Esophagus squamous epithelium (tissue), 5 donors: ENCODE measurements around the gene KCNJ9. TPM values are rescaled to one million over a fixed set of nuclear protein-coding genes. Genes with fewer than 3 reads are reported as not detected.

Source experiments
- DNase-seq: peaks from one replicate; lab custom pipeline; 2025; lab: John Stamatoyannopoulos, UW
- H3K27ac ChIP-seq, 4 donors: fragments of 200-600 bp; sonication (generic); one replicate each; pipeline ENCODE4 v1.5.1; 2016 to 2019; ENCODE audit warnings: mild to moderate bottlenecking in 1 of 4
- H3K27me3 ChIP-seq, 4 donors: fragments of 200-600 bp; sonication (generic); 1 replicate in 3 of 4; 2 replicates in 1 of 4; pipeline versions ENCODE4 v1.5.1 to v1.6.0; 2017 to 2021; ENCODE audit warnings: antibody characterized with exemption in 1 of 4
- H3K36me3 ChIP-seq, 3 donors: fragments of 200-600 bp; sonication (generic); one replicate each; pipeline ENCODE4 v1.5.1; 2016 to 2019
- H3K4me1 ChIP-seq, 3 donors: fragments of 200-600 bp; sonication (generic); one replicate each; pipeline ENCODE4 v1.5.1; 2017 to 2019
- H3K4me3 ChIP-seq, 4 donors: fragments of 200-600 bp; sonication (generic); 1 replicate in 3 of 4; 2 replicates in 1 of 4; pipeline ENCODE4 v1.5.1; 2016 to 2019; ENCODE audit warnings: mild to moderate bottlenecking in 2 of 4, moderate library complexity in 1 of 4
- H3K9me3 ChIP-seq, 3 donors: fragments of 200-600 bp; sonication (generic); one replicate each; pipeline ENCODE4 v1.5.1; 2016 to 2019
- CTCF ChIP-seq, 6 experiments: fragments of 450-650 bp in 4 of 6; fragments of 200-600 bp in 2 of 6; sonication (generic) in 2 of 6; IDR thresholded peaks; one replicate each; pipeline ENCODE4 v1.5.1; 2016 to 2019; ENCODE audit warnings: antibody characterized with exemption in 6 of 6, mild to moderate bottlenecking in 4 of 6, moderate library complexity in 4 of 6
- POLR2A ChIP-seq, 4 donors: fragments of 450-650 bp; IDR thresholded peaks; one replicate each; pipeline ENCODE4 v1.6.1; 2017; ENCODE audit warnings: antibody characterized with exemption in 4 of 4, mild to moderate bottlenecking in 4 of 4, moderate library complexity in 3 of 4
- WGBS, 2 donors: methylation state at CpG; one replicate each; pipeline ENCODE4 v1.1.5; 2018; 5-methylcytosine and 5-hydroxymethylcytosine counted together
- intact Hi-C: fragments of 100-400 bp; cut with DNase I; formaldehyde crosslinking; loops from one replicate; pipeline ENCODE4 v1.15.0; 2022
- total RNA-seq, 4 donors: library from RNA; depleted of rRNA; stranded (reverse); fragments of >200 nt; gene quantifications; one replicate each; pipeline ENCODE4 v1.1.0, GENCODE V29; 2016
- donor health status: DM: yes; HTN: yes; CAD: no.

The KCNJ9 gene
- total RNA-seq, 4 donors from 2014 or later, result not detected

- 14 to 23% methylated on average over 7 to 8 of the region's 8 CpGs for WGBS, 2 donors
- no peaks in the 10 kb centered on the region for H3K9me3 ChIP-seq
- H3K27me3 ChIP-seq, result peaks cover 4 to 80% (median 7%) of the 10 kb centered on the region in 4 donors
- peaks cover 0 to 2% (median under 1%) of the 10 kb centered on the region in 3 donors for H3K4me1 ChIP-seq
- no peak for DNase-seq
- intact Hi-C loops, result no loop called here
- H3K4me3 ChIP-seq, result no peak overlapping the region
- TF ChIP-seq POLR2A (IDR thresholded peaks at IDR 0.05) (no peak), CTCF (IDR thresholded peaks at IDR 0.05) (peak; percentile 24 to 63 (median 54))
- no peaks in the 10 kb centered on the region for H3K36me3 ChIP-seq
- H3K27ac ChIP-seq, result no peak overlapping the region
Measured at GRCh38 chr1:160078512-160079195, 2.7 kb upstream of the KCNJ9 start.

DNA sequence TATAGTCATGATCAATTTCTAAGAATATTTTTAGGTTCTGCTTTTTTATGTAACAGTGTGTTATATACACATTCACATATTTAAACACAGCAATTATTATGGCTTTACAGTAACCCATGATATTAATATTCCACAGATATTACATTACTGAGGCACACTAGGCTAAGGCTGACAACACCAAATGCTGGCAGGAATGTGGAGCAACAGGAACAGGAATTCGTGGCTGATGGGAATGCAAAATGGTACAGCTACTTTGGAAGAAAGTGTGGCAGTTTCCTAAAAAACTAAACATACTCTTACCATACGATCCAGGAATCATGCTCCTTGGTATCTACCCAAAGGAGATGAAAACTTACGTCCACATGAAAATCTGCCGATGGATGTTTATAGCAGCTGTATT lies 1.9 kb upstream of the KCNJ9 start:
- H3K36me3 ChIP-seq, result no peaks in the 10 kb centered on the region
- 60 to 65% methylated on average over 4 of the region's 4 CpGs for WGBS, 2 donors
- no peak overlapping the region for H3K4me3 ChIP-seq
- no peaks in the 10 kb centered on the region for H3K9me3 ChIP-seq
- intact Hi-C loops, result no loop called here
- peaks cover 4 to 88% (median 7%) of the 10 kb centered on the region in 4 donors for H3K27me3 ChIP-seq
- H3K4me1 ChIP-seq, result peaks cover 0 to 10% (median 8%) of the 10 kb centered on the region in 3 donors
- H3K27ac ChIP-seq, result no peak overlapping the region
- TF ChIP-seq CTCF (IDR thresholded peaks at IDR 0.05) (no peak), POLR2A (IDR thresholded peaks at IDR 0.05) (no peak)
- DNase-seq, result no peak

- WGBS, 2 donors, result 45 to 50% methylated on average over 6 of the region's 6 CpGs
- DNase-seq, result no peak
- no peaks in the 10 kb centered on the region for H3K36me3 ChIP-seq
- H3K4me1 ChIP-seq, result peaks cover 0 to 11% (median 9%) of the 10 kb centered on the region in 3 donors
- intact Hi-C loops, result loop anchor here (5.0 to 10.0 kb wide), 2 partner anchors 33 to 146 kb away; no protein-coding TSS in a partner anchor
- peaks cover 4 to 82% (median 7%) of the 10 kb centered on the region in 4 donors for H3K27me3 ChIP-seq
- no peak for TF ChIP-seq CTCF (IDR thresholded peaks at IDR 0.05)
- no peak for TF ChIP-seq POLR2A (IDR thresholded peaks at IDR 0.05)
- no peaks in the 10 kb centered on the region for H3K9me3 ChIP-seq
- no peak overlapping the region for H3K4me3 ChIP-seq
- no peak overlapping the region for H3K27ac ChIP-seq
Measured at GRCh38 chr1:160080381-160081100, 797 bp upstream of the KCNJ9 start.

DNA sequence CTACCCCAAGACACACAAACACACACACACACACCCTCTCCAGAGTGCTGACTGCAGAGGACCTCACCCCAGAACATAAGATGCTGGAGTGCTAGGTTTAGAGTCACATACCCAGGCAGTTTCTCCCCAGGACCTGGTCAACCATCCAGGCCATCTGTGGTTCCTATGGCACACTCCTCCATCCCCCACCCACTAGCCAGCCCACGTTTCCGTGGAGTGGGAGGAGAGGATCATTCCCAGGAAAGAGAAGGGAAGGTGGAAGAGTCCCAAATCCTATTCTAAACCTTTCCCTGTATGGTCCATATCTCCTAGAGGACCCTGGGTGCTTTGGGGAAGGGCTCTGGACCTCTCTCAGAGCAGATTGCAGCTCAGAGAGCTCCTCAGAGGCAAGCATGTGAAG lies 1.1 kb downstream of the KCNJ9 start:
- H3K27me3 ChIP-seq, result peaks cover 4 to 68% (median 7%) of the 10 kb centered on the region in 4 donors

More for the DNA sequence above, 1.1 kb downstream of the KCNJ9 start:
- no peak overlapping the region for H3K27ac ChIP-seq
- no peaks in the 10 kb centered on the region for H3K9me3 ChIP-seq
- peaks cover 0 to 4% (median 0%) of the 10 kb centered on the region in 3 donors for H3K36me3 ChIP-seq
- TF ChIP-seq CTCF (IDR thresholded peaks at IDR 0.05), result no peak
- no peak for TF ChIP-seq POLR2A (IDR thresholded peaks at IDR 0.05)
- intact Hi-C loops, result loop anchor here (5.0 to 10.0 kb wide), 2 partner anchors 35 to 148 kb away; no protein-coding TSS in a partner anchor
- H3K4me1 ChIP-seq, result peaks cover 0 to 11% (median 9%) of the 10 kb centered on the region in 3 donors
- DNase-seq, result no peak
- 30 to 36% methylated on average over 2 of the region's 2 CpGs for WGBS, 2 donors
- no peak overlapping the region for H3K4me3 ChIP-seq
